ENCODE results near the gene ATXN3L.

- TF ChIP-seq, protein P1, sequence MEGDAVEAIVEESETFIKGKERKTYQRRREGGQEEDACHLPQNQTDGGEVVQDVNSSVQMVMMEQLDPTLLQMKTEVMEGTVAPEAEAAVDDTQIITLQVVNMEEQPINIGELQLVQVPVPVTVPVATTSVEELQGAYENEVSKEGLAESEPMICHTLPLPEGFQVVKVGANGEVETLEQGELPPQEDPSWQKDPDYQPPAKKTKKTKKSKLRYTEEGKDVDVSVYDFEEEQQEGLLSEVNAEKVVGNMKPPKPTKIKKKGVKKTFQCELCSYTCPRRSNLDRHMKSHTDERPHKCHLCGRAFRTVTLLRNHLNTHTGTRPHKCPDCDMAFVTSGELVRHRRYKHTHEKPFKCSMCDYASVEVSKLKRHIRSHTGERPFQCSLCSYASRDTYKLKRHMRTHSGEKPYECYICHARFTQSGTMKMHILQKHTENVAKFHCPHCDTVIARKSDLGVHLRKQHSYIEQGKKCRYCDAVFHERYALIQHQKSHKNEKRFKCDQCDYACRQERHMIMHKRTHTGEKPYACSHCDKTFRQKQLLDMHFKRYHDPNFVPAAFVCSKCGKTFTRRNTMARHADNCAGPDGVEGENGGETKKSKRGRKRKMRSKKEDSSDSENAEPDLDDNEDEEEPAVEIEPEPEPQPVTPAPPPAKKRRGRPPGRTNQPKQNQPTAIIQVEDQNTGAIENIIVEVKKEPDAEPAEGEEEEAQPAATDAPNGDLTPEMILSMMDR (IDR thresholded peaks at IDR 0.05) = no peak
- TF ChIP-seq POLR2A (IDR thresholded peaks at IDR 0.05) = no peak
Measured at GRCh38 chrX:13268874-13269273, 51.0 kb downstream of the ATXN3L start.

Data from right lobe of liver (tissue), 4 donors.